Heart left ventricle (tissue), 13 donors: Measurements from ENCODE around the gene FMN2.

Experiments used
- POLR2A ChIP-seq, 2 donors: fragments of 450-650 bp; IDR thresholded peaks; one replicate each; pipeline ENCODE4 v1.6.1; 2017; ENCODE audit warnings: antibody characterized with exemption in 2 of 2, mild to moderate bottlenecking in 2 of 2, moderate library complexity in 2 of 2
- TF ChIP-seq, protein P1 (sequence below), 12 donors: fragments of 200-600 bp; sonication (generic) in 4 of 12; IDR thresholded peaks; one replicate each; pipeline versions ENCODE4 v1.5.0 to v1.8.0; 2018 to 2022; ENCODE audit warnings: antibody characterized with exemption in 12 of 12, mild to moderate bottlenecking in 5 of 12
- donor health status: ischemic (EF 13 %, LVEDD 7.1; RV severe dilation, severe dysfunction).
- donor health status: DM: no; HTN: yes; CAD: no.
- donor health status: DM: no; HTN: no; CAD: no.
- donor health status: ischemic (EF 25% LVEDD 6.9; RV normal size, moderate dysfunction).
- donor health status: ischemic (EF 25% LVEDD 5.7; RV mildly dilated, moderate dysfunction).
- donor health status: ischemic (EF 35%, LVEDD 5.7; RV mildly dilated, moderate dysfunction).
- donor health status: nonischemic (EF 11% LVEDD 7.7; RV severe dilation, severe dysfunction).
- donor health status: DM: yes; HTN: yes; CAD: no.
- donor health status: PGD.
- donor health status: ischemic (EF 29% LVEDD 5.4; RV normal size, mild dysfunction).
- donor health status: nonischemic (EF 23%, LVEDD 6.1; RV moderate dilation, normal function).

DNA sequence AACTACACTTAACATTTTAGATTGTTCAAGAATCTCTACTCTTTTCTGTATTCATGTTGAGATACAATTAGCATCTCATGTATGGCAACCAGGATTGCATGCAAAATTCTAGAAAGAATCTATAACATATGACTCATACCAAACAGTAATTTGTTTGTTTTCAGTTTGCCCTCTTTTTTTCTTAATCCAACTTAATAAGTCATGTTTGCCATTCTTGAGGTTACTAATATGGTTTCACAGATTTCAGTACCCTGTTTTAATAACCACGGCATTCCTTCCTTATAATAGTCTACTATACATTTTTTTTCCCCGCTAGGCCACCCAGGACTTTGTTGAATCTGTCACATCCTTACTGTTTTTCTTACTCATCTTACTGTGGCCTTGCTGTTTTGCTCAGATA, 140.8 kb downstream of the FMN2 start:
- TF ChIP-seq, protein P1, sequence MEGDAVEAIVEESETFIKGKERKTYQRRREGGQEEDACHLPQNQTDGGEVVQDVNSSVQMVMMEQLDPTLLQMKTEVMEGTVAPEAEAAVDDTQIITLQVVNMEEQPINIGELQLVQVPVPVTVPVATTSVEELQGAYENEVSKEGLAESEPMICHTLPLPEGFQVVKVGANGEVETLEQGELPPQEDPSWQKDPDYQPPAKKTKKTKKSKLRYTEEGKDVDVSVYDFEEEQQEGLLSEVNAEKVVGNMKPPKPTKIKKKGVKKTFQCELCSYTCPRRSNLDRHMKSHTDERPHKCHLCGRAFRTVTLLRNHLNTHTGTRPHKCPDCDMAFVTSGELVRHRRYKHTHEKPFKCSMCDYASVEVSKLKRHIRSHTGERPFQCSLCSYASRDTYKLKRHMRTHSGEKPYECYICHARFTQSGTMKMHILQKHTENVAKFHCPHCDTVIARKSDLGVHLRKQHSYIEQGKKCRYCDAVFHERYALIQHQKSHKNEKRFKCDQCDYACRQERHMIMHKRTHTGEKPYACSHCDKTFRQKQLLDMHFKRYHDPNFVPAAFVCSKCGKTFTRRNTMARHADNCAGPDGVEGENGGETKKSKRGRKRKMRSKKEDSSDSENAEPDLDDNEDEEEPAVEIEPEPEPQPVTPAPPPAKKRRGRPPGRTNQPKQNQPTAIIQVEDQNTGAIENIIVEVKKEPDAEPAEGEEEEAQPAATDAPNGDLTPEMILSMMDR (IDR thresholded peaks at IDR 0.05) = no peak
- no peak for TF ChIP-seq POLR2A (IDR thresholded peaks at IDR 0.05)
